DOHH2 (cell line): Measurements from ENCODE around the gene PRRT1B.

ENCODE experiments used
- EZH2phosphoT487 ChIP-seq: fragments of 200-600 bp; sonication (generic); IDR thresholded peaks from 2 replicates; pipeline ENCODE4 v1.6.1; 2017; ENCODE audit warnings: borderline replicate concordance, mild to moderate bottlenecking, antibody characterized with exemption, low read length, moderate library complexity, mixed read lengths
- TF ChIP-seq, protein P1 (sequence below): fragments of 200-600 bp; sonication (generic); IDR thresholded peaks from one replicate; pipeline ENCODE4 v1.5.1; 2014; ENCODE audit warnings: antibody characterized with exemption, mild to moderate bottlenecking, low read depth, low read length; ENCODE audit not compliant: poor library complexity, severe bottlenecking

DNA sequence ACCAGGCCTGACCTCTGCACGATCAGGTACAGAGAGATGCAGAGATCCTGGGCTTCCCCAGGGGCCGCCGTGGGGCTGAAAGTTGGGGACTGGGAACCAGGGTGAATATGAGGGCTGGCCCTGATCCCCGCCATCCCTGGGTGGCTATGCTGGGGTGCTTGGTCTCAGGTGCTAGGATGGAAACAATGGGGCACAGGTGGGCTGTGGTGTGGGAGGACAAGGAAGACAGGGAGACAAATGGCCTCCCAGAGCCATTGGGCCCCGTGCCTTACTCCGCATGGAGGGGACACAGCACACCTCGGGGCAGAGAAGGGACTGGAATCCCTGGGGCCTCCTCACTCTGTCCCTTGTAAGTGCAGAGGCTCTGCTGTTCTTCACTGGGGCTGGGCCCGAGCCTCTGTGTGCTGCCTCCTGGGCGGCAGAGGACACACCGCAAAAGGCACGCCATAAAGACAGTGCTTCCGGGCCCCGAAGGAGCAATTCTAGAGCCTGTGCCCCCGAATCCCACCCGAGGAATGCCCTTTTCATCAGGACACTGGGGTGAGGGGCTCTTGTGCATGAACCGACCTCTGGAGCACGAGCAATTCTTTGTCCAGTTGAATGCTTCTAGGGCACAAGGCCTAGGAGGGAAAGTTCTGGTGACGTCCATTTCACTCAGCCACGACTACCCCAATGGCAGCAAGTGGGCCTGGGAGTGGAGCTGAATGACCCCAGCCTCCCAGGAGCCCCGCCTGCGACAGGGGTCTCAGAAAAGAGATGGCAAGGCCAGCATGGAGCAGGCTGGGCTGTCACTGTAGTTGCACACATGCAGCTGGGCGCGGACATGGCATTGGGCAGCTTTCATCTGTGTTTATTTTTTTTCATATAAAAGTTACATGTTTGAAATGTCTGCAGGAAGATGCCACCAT lies 30.9 kb downstream of the PRRT1B start:
- TF ChIP-seq, protein P1, sequence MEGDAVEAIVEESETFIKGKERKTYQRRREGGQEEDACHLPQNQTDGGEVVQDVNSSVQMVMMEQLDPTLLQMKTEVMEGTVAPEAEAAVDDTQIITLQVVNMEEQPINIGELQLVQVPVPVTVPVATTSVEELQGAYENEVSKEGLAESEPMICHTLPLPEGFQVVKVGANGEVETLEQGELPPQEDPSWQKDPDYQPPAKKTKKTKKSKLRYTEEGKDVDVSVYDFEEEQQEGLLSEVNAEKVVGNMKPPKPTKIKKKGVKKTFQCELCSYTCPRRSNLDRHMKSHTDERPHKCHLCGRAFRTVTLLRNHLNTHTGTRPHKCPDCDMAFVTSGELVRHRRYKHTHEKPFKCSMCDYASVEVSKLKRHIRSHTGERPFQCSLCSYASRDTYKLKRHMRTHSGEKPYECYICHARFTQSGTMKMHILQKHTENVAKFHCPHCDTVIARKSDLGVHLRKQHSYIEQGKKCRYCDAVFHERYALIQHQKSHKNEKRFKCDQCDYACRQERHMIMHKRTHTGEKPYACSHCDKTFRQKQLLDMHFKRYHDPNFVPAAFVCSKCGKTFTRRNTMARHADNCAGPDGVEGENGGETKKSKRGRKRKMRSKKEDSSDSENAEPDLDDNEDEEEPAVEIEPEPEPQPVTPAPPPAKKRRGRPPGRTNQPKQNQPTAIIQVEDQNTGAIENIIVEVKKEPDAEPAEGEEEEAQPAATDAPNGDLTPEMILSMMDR: no peak
- no peak for TF ChIP-seq EZH2phosphoT487
